Calu3 (cell line): ENCODE results near the gene SECISBP2L. TPM values are rescaled to one million over a fixed set of nuclear protein-coding genes. Genes with fewer than 3 reads are reported as not detected.

Experiments used
- BruUV-seq: library from RNA; stranded (reverse); fragments of 400-500 nt; replicated peaks from 2 replicates; lab custom pipeline; 2021; lab: Mats Ljungman, UMichigan
- CTCF ChIA-PET: fragments of 300-600 bp; sonication (Branson Sonifier 250); formaldehyde crosslinking; loops from one replicate; lab custom pipeline; 2022; ENCODE audit warnings: antibody characterized with exemption; lab: Charles Lee
- DNase-seq: peaks from one replicate; pipeline ENCODE4 v3.0.0; 2022
- H3K27ac Mint-ChIP-seq: one replicate; pipeline ENCODE4 v1.8.0; 2022; ENCODE audit warnings: mixed read lengths; ENCODE audit not compliant: unreplicated experiment
- H3K27me3 Mint-ChIP-seq: one replicate; pipeline ENCODE4 v1.8.0; 2022; ENCODE audit warnings: mixed read lengths; ENCODE audit not compliant: unreplicated experiment
- H3K36me3 Mint-ChIP-seq: one replicate; pipeline ENCODE4 v1.8.0; 2022; ENCODE audit warnings: mild to moderate bottlenecking, moderate library complexity, mixed read lengths; ENCODE audit not compliant: insufficient read depth, unreplicated experiment
- H3K4me1 Mint-ChIP-seq: one replicate; pipeline ENCODE4 v1.8.0; 2022; ENCODE audit warnings: mild to moderate bottlenecking, low read depth, mixed read lengths; ENCODE audit not compliant: unreplicated experiment
- H3K4me3 Mint-ChIP-seq: one replicate; pipeline ENCODE4 v1.8.0; 2022; ENCODE audit warnings: mild to moderate bottlenecking, low read depth, moderate library complexity, mixed read lengths; ENCODE audit not compliant: unreplicated experiment
- H3K9me3 Mint-ChIP-seq: one replicate; pipeline ENCODE4 v1.8.0; 2022; ENCODE audit warnings: low read depth, mixed read lengths; ENCODE audit not compliant: unreplicated experiment
- intact Hi-C: fragments of 100-400 bp; cut with micrococcal nuclease; formaldehyde crosslinking; loops from one replicate; pipeline ENCODE4 v1.10.0; 2022; ENCODE audit not compliant: unreplicated experiment
- total RNA-seq: library from RNA; stranded (reverse); gene quantifications from 2 replicates; pipeline ENCODE4 v1.2.3, GENCODE V29; 2022
- TF ChIP-seq, protein P1 (sequence below): fragments of 200-600 bp; IDR thresholded peaks from one replicate; pipeline ENCODE4 v1.8.0; 2022; ENCODE audit warnings: antibody characterized with exemption; ENCODE audit not compliant: unreplicated experiment

Gene SECISBP2L
- total RNA-seq, 1 experiment from 2014 or later: 32.6 TPM

DNA sequence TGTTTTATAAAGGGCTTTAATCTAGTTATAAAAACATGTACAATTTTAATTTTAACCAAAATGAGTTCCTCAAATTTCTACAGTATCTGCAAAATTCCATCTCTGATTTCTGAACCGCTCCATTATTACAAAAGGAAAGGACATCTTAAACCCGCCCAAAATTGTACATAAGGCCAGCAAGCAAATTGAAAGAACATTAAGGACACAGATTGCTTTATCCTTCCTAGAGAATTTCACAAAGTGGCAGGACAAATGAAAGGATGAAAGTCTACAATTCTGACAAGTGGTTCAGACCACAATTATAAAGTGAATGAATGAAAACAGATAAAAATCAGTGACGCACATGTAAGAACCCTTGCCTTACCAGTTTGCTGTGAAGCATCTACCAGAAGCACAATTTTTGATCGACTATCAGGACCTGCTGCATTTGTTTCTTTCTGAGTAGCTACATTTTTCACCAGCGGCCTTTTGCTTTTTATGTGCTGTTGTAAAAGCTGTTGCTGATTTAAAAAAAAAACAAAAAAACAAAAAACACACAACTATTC is 13.6 kb downstream of the SECISBP2L start:
- no peak overlapping the region for H3K4me3 Mint-ChIP-seq
- H3K9me3 Mint-ChIP-seq: no peaks in the 10 kb centered on the region
- BruUV-seq: no TSS peak
- CTCF ChIA-PET: no interaction called here
- TF ChIP-seq, protein P1, sequence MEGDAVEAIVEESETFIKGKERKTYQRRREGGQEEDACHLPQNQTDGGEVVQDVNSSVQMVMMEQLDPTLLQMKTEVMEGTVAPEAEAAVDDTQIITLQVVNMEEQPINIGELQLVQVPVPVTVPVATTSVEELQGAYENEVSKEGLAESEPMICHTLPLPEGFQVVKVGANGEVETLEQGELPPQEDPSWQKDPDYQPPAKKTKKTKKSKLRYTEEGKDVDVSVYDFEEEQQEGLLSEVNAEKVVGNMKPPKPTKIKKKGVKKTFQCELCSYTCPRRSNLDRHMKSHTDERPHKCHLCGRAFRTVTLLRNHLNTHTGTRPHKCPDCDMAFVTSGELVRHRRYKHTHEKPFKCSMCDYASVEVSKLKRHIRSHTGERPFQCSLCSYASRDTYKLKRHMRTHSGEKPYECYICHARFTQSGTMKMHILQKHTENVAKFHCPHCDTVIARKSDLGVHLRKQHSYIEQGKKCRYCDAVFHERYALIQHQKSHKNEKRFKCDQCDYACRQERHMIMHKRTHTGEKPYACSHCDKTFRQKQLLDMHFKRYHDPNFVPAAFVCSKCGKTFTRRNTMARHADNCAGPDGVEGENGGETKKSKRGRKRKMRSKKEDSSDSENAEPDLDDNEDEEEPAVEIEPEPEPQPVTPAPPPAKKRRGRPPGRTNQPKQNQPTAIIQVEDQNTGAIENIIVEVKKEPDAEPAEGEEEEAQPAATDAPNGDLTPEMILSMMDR: no peak
- no peak for DNase-seq
- H3K27me3 Mint-ChIP-seq: no peaks in the 10 kb centered on the region
- no peak overlapping the region for H3K27ac Mint-ChIP-seq
- H3K36me3 Mint-ChIP-seq: no peaks in the 10 kb centered on the region
- intact Hi-C loops: no loop called here
- no peaks in the 10 kb centered on the region for H3K4me1 Mint-ChIP-seq

DNA sequence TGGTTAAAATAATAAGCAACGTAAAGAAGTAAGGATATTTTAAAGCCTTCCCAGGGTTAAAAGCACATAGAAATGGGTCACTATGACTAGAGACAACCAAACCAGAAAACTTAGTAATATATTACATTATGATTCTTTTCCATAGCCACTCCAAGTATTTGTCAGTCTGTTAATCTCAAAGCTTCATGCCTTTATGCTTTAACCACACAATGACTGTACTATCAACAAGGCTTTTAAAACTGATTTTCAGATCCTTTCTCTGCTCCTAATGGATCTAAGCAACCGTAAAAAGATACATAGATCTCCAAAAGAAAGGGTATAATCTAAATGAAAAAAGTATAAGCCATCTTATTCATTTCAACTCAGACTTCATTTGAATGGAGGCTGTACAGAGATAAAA is 14.4 kb downstream of the SECISBP2L start:
- intact Hi-C loops: no loop called here
- no peaks in the 10 kb centered on the region for H3K27me3 Mint-ChIP-seq
- DNase-seq: no peak
- H3K36me3 Mint-ChIP-seq: no peaks in the 10 kb centered on the region
- no peak overlapping the region for H3K27ac Mint-ChIP-seq
- CTCF ChIA-PET: no interaction called here
- no peak overlapping the region for H3K4me3 Mint-ChIP-seq
- TF ChIP-seq, protein P1: no peak
- H3K4me1 Mint-ChIP-seq: no peaks in the 10 kb centered on the region
- BruUV-seq: no TSS peak
- no peaks in the 10 kb centered on the region for H3K9me3 Mint-ChIP-seq

DNA sequence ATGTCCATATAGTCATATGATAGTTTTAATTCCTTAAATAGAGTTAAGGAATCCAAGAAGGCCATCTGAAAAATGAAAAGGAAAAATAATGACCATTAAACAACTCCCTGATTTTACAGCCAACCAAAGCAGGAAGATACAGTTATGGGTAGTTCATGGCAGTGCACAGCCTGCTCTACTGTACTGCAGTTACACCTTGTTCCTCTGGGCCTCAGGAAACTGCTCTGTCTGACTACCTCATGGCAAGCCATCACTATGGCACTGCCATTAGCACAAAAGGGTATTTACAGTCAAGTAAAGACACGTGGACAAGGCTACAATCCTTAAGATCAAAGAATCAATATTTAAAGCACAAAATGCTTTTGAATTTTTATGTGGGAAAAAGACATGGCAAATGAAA is 19.5 kb downstream of the SECISBP2L start:
- H3K36me3 Mint-ChIP-seq: no peaks in the 10 kb centered on the region
- TF ChIP-seq, protein P1: no peak
- intact Hi-C loops: no loop called here

DNA sequence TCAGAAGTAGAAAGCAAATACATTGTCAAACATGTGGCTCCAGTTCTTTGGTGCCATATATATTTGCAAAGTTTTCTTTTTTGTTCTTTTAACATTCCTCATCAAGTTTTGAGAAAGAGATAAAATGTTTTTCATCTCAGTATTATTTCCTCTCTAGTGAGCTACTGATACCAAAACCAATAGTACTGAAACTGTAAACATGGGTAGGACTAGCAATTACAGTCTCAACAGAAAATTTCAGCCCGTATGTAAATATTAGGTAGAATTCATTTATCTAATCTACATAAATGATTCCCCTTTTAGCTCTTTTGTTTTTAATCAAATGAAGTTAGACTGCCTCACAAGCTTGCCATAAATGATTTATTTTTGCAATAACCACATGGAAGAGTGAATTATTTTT is 21.4 kb downstream of the SECISBP2L start:
- Mint-ChIP-seq H3K27ac (no peak overlapping the region), H3K36me3 (no peaks in the 10 kb centered on the region), H3K4me1 (no peaks in the 10 kb centered on the region), H3K4me3 (no peak overlapping the region), H3K9me3 (no peaks in the 10 kb centered on the region), H3K27me3 (no peaks in the 10 kb centered on the region)
- TF ChIP-seq, protein P1: no peak
- intact Hi-C loops: no loop called here
- BruUV-seq: no TSS peak
- DNase-seq: no peak
- CTCF ChIA-PET: no interaction called here

More for the DNA sequence above, 19.5 kb downstream of the SECISBP2L start:
- Mint-ChIP-seq H3K27ac (no peak overlapping the region), H3K9me3 (no peaks in the 10 kb centered on the region), H3K4me1 (no peaks in the 10 kb centered on the region), H3K27me3 (no peaks in the 10 kb centered on the region), H3K4me3 (no peak overlapping the region)
- BruUV-seq: no TSS peak
- DNase-seq: no peak
- CTCF ChIA-PET: no interaction called here
